ENCODE data around the gene DCP1B. TPM values are rescaled to one million over a fixed set of nuclear protein-coding genes. Genes with fewer than 3 reads are reported as not detected.

DCP1B gene
- total RNA-seq, 2 experiments from 2014 or later = 17.8 to 18.6 TPM

DNA sequence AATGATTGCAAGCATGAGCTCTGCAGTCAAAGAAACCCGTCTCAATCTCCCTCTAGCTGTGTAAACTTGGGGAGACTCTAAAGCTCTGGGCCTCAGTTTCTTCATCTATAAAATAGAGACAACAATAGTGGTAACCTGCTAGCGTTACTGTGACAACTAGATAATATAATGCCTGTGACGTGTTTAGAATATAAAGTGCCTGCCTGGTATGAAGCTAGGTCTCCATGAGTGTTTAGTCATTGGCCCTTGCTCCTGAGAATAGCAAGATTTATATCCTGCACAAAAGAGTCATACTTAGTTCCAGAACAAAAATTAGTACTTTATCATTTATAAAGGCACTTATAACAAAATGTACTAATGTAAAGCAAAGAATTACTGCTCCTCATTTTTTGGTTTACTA lies 8.8 kb upstream of the DCP1B start:
- H3K36me3 Mint-ChIP-seq (ENCODE audit: low read depth) = no peaks in the 10 kb centered on the region
- H3K4me1 Mint-ChIP-seq = peaks cover 9% of the 10 kb centered on the region
- DNase-seq = no peak
- no peak overlapping the region for H3K4me3 Mint-ChIP-seq
- ChIA-PET CTCF (interaction anchor here (2.0 kb wide), 1 partner anchor 21 kb away, joined by 7 read pairs; no protein-coding TSS in a partner anchor), POLR2A (no interaction called here)
- no peak overlapping the region for H3K27ac Mint-ChIP-seq
- H3K27me3 Mint-ChIP-seq = peaks cover 2% of the 10 kb centered on the region
- H3K9me3 Mint-ChIP-seq = no peaks in the 10 kb centered on the region

DNA sequence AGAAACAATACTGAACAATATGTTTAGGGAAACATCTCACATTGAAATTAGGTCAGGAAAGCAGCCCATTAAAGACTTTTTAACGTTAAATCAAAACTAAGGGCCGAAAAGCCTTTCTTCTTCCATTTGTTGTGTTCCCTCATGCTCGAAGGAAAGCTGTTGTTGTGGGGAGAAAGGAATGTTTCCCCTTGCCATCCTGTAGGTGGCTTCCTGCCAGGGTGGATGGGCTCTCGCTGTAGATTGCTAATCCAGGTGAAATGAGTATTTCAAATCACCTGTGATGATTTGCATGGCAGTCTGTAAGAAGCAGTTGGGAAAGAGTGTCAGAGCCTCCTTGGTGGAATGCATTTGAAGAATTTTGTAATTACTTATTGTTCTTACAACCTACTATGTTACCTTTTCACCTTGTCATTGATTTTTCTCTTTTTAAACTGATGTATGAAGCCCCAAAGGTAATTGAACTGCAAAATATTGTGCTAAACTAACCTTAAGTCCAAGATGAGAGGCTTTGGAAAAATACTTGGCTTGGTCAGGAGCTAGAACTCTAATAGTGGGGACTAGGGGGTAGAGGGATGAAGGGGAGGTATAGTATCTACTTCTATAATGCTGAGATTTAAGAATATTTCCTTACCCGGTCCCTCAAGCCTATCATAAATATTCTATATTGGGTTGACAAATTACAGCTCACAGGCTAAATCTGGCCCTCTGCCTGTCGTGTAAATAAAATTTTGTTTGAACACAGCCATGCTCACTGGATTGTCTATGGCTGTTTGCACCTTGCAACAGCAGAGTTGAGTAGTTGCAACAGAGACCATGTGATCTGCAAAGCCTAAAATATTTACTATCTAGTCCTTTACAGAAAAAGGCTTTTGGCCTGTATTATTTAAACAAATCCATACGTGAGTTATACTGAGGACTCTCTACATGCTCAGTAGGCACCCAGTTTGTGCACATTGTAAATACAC lies 7.7 kb upstream of the DCP1B start:
- H3K4me3 Mint-ChIP-seq = no peak overlapping the region
- no peak for DNase-seq
- no peaks in the 10 kb centered on the region for H3K36me3 Mint-ChIP-seq (ENCODE audit: low read depth)
- H3K27me3 Mint-ChIP-seq = no peaks in the 10 kb centered on the region
- no peaks in the 10 kb centered on the region for H3K9me3 Mint-ChIP-seq
- POLR2A ChIA-PET = no interaction called here
- CTCF ChIA-PET = interaction anchor here (2.0 kb wide), 1 partner anchor 22 kb away, joined by 7 read pairs; no protein-coding TSS in a partner anchor
- no peak overlapping the region for H3K27ac Mint-ChIP-seq
- peaks cover 2% of the 10 kb centered on the region for H3K4me1 Mint-ChIP-seq

DNA sequence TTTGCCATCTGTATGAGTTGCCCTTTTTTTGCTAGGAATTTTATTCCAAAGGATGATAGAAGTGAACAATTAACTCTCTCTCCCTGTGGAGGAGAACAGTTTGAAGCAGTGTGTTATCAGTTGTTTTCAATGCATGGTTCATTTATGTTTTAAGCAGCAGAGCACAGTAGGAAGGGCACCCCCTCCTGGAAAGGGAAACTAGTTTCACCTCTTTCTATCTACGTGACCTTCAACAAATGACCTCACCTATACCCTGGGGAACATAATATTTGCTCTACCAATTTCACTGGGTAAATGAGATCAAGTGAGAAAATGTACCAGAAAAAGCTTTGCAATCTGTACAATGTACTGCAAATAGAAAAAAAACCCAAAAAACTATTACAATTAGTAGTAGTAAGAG lies 5.4 kb upstream of the DCP1B start:
- Mint-ChIP-seq H3K36me3 (ENCODE audit: low read depth) (no peaks in the 10 kb centered on the region), H3K9me3 (no peaks in the 10 kb centered on the region), H3K27me3 (no peaks in the 10 kb centered on the region), H3K4me3 (no peak overlapping the region), H3K27ac (no peak overlapping the region), H3K4me1 (peaks cover 7% of the 10 kb centered on the region)
- ChIA-PET CTCF (interaction anchor here (1.2 to 1.4 kb wide), 2 partner anchors 27 to 70 kb away, joined by 3 to 6 read pairs; no protein-coding TSS in a partner anchor), POLR2A (no interaction called here)
- no peak for DNase-seq

DNA sequence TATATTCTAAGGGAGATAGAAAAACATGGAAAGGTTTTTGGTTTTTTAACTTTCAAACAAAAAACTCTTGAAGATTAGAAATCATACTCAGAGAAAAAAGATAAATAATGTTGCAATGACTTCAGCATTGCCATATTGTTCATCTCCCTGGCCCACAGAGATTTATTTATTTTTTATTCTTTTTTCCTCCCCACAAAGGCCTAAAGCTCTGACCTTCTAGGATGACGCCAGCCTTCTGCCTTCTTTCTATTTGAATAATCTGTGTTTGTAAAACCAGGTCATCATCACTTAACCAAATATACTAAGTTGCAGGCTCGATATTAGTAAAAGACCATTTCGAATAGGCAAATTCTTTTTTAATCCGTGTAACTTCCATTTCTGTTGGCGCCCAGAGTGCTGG lies 4.4 kb upstream of the DCP1B start:
- POLR2A ChIA-PET = no interaction called here
- Mint-ChIP-seq H3K9me3 (no peaks in the 10 kb centered on the region), H3K27ac (no peak overlapping the region), H3K27me3 (no peaks in the 10 kb centered on the region), H3K4me3 (no peak overlapping the region), H3K4me1 (peaks cover 15% of the 10 kb centered on the region), H3K36me3 (ENCODE audit: low read depth) (peaks cover 6% of the 10 kb centered on the region)
- no peak for DNase-seq
- CTCF ChIA-PET = interaction anchor here (0.9 kb wide), 1 partner anchor 68 kb away, joined by 3 read pairs; no protein-coding TSS in a partner anchor

- Mint-ChIP-seq H3K36me3 (ENCODE audit: low read depth) (peaks cover 11% of the 10 kb centered on the region), H3K27ac (peak overlapping the region; percentile 94), H3K4me1 (peaks cover 37% of the 10 kb centered on the region), H3K4me3 (peak overlapping the region; percentile 98), H3K27me3 (no peaks in the 10 kb centered on the region), H3K9me3 (no peaks in the 10 kb centered on the region)
- ChIA-PET CTCF (interaction anchor here (1.0 to 1.2 kb wide), 2 partner anchors 31 to 64 kb away, joined by 3 read pairs; no protein-coding TSS in a partner anchor), POLR2A (interaction anchor here (1.2 to 3.6 kb wide), 3 partner anchors 10 to 15 kb away, joined by 3 to 38 read pairs (median 3); no protein-coding TSS in a partner anchor)
- DNase-seq = no peak
Measured at GRCh38 chr12:2003676-2004112, 563 bp downstream of the DCP1B start.

- no peak for DNase-seq
- peaks cover 46% of the 10 kb centered on the region for H3K36me3 Mint-ChIP-seq (ENCODE audit: low read depth)
- H3K4me1 Mint-ChIP-seq = peaks cover 48% of the 10 kb centered on the region
- no peaks in the 10 kb centered on the region for H3K9me3 Mint-ChIP-seq
- H3K27ac Mint-ChIP-seq = peak overlapping the region; percentile 57
- ChIA-PET CTCF (no interaction called here), POLR2A (interaction anchor here (4.3 kb wide), 1 partner anchor 9 kb away, joined by 38 read pairs; the partner anchor contains the start of gene DCP1B)
- H3K27me3 Mint-ChIP-seq = no peaks in the 10 kb centered on the region
- H3K4me3 Mint-ChIP-seq = no peak overlapping the region
Measured at GRCh38 chr12:1995205-1995896, 8.9 kb downstream of the DCP1B start.

GRCh38 chr12:1994429-1995143 lies 9.7 kb downstream of the DCP1B start:
- H3K27me3 Mint-ChIP-seq = no peaks in the 10 kb centered on the region
- H3K4me3 Mint-ChIP-seq = no peak overlapping the region
- H3K4me1 Mint-ChIP-seq = peaks cover 48% of the 10 kb centered on the region
- POLR2A ChIA-PET = interaction anchor here (0.7 to 4.3 kb wide), 3 partner anchors 10 to 45 kb away, joined by 3 to 38 read pairs (median 3); partner anchors contain the start of gene DCP1B
- H3K36me3 Mint-ChIP-seq (ENCODE audit: low read depth) = peaks cover 49% of the 10 kb centered on the region
- H3K9me3 Mint-ChIP-seq = no peaks in the 10 kb centered on the region
- CTCF ChIA-PET = no interaction called here
- peak overlapping the region; percentile 76 for H3K27ac Mint-ChIP-seq
- no peak for DNase-seq

DNA sequence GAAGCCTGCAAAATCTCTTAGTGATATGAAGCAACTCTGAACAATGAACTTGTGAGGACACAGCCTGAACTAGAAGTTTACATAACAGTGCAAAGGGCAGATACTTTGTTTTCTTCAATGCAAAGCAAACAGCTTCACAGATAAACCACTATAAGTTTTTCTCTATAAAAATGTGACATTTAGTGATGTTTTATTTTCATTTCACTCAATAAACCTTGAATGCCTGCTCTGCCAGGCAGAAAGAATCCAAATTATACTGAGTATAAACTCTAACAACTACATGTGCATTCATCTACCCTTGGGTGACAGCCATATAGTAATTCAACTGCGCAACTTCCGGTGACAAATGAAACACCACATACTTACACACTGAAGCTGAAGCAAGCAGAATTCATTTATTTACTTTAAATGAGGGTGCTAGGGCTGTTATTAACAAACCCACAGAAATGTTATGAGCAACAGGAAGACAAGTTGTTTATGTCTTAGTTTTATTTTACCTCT lies 10.3 kb downstream of the DCP1B start:
- no peaks in the 10 kb centered on the region for H3K27me3 Mint-ChIP-seq
- peaks cover 52% of the 10 kb centered on the region for H3K36me3 Mint-ChIP-seq (ENCODE audit: low read depth)
- DNase-seq = peak; percentile 27
- H3K4me3 Mint-ChIP-seq = no peak overlapping the region
- POLR2A ChIA-PET = interaction anchor here (0.7 to 4.3 kb wide), 3 partner anchors 10 to 45 kb away, joined by 3 to 38 read pairs (median 3); partner anchors contain the start of gene DCP1B
- CTCF ChIA-PET = no interaction called here
- peaks cover 47% of the 10 kb centered on the region for H3K4me1 Mint-ChIP-seq
- no peaks in the 10 kb centered on the region for H3K9me3 Mint-ChIP-seq
- H3K27ac Mint-ChIP-seq = peak overlapping the region; percentile 76

GRCh38 chr12:1993341-1993740 lies 10.9 kb downstream of the DCP1B start:
- no peak for DNase-seq
- peaks cover 58% of the 10 kb centered on the region for H3K36me3 Mint-ChIP-seq (ENCODE audit: low read depth)
- CTCF ChIA-PET = no interaction called here

DNA sequence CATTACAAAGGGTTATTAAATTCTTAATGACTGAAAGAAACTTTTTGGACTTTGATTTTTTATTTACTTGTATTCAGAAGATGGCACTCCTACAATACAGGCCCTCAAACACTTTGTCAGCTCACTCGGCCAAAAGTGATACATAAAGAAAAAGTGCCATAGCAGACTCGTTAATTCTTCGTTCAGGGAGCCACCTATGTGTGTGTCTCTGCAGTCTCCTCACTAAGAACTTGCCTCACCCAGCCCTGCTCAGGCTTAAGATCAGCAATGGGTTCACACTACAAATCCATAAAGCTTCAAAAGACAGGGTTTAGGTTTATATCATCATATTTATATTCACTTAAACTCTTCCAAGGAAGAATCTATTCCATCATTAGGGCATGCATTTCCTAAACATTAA lies 11.5 kb downstream of the DCP1B start:
- DNase-seq = no peak
- Mint-ChIP-seq H3K4me3 (no peak overlapping the region), H3K27ac (peak overlapping the region; percentile 12), H3K9me3 (peaks cover 3% of the 10 kb centered on the region), H3K36me3 (ENCODE audit: low read depth) (peaks cover 64% of the 10 kb centered on the region), H3K4me1 (peaks cover 41% of the 10 kb centered on the region), H3K27me3 (no peaks in the 10 kb centered on the region)
- ChIA-PET CTCF (interaction anchor here (0.6 kb wide), 1 partner anchor 52 kb away, joined by 3 read pairs; no protein-coding TSS in a partner anchor), POLR2A (interaction anchor here (0.6 to 4.3 kb wide), 2 partner anchors 11 to 686 kb away, joined by 3 to 38 read pairs; partner anchors contain the start of gene DCP1B)

More at GRCh38 chr12:1993341-1993740, 10.9 kb downstream of the DCP1B start:
- Mint-ChIP-seq H3K4me3 (no peak overlapping the region), H3K27ac (peak overlapping the region; percentile 52), H3K4me1 (peaks cover 45% of the 10 kb centered on the region), H3K27me3 (no peaks in the 10 kb centered on the region), H3K9me3 (no peaks in the 10 kb centered on the region)
- POLR2A ChIA-PET = interaction anchor here (0.6 to 4.3 kb wide), 2 partner anchors 11 to 687 kb away, joined by 3 to 38 read pairs; partner anchors contain the start of gene DCP1B

DNA sequence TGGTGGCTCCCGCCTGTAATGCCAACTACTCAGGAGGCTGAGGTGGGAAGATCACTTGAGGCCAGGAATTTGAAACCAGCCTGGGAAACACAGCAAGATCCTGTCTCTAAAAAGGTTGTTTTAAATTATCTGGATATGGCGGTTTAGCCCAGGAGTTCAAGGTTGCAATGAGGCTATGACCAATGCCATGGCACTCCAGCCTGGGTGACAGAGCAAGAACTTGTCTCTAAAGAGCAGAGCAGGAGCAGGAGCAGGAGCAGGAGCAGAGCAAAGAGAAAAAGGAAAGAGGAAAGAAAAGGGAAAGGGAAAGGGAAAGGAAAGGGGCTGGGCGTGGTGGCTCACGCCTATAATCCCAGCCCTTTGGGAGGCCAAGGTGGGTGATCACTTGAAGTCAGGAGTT lies 15.1 kb downstream of the DCP1B start:
- ChIA-PET POLR2A (interaction anchor here (1.2 kb wide), 1 partner anchor 15 kb away, joined by 3 read pairs; the partner anchor contains the start of gene DCP1B), CTCF (interaction anchor here (1.4 kb wide), 1 partner anchor 49 kb away, joined by 3 read pairs; no protein-coding TSS in a partner anchor)

DNA sequence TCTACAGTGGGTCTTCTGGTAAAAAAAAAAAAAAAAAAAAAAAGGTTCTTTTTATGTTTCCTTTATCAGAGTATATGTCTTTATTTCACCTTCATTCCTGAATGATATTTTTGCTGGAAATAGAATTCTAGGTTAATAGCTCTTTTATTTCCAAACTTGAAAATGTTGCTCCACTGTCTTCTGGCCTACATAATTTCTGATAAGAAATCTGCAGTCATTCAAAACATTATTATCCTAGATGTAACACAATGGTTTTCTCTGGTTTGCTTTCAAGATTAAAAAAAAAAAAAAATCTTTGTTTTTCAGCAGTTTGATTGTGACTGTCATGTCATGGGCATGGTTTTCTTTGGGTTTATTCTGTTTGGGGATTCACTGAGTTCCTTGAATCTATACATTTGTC lies 19.5 kb downstream of the DCP1B start:
- POLR2A ChIA-PET = no interaction called here
- no peak overlapping the region for H3K27ac Mint-ChIP-seq
- DNase-seq = no peak
- peaks cover 55% of the 10 kb centered on the region for H3K36me3 Mint-ChIP-seq (ENCODE audit: low read depth)
- peaks cover 3% of the 10 kb centered on the region for H3K4me1 Mint-ChIP-seq
- CTCF ChIA-PET = no interaction called here
- no peaks in the 10 kb centered on the region for H3K27me3 Mint-ChIP-seq
- peaks cover 26% of the 10 kb centered on the region for H3K9me3 Mint-ChIP-seq
- H3K4me3 Mint-ChIP-seq = no peak overlapping the region

More for the DNA sequence above, 15.1 kb downstream of the DCP1B start:
- H3K4me1 Mint-ChIP-seq = peaks cover 13% of the 10 kb centered on the region
- no peak for DNase-seq
- H3K9me3 Mint-ChIP-seq = peaks cover 26% of the 10 kb centered on the region
- H3K27me3 Mint-ChIP-seq = no peaks in the 10 kb centered on the region
- H3K4me3 Mint-ChIP-seq = no peak overlapping the region
- peaks cover 70% of the 10 kb centered on the region for H3K36me3 Mint-ChIP-seq (ENCODE audit: low read depth)
- H3K27ac Mint-ChIP-seq = no peak overlapping the region
